BJ (cell line): ENCODE results near the gene CIB1. TPM values are rescaled to one million over a fixed set of nuclear protein-coding genes. Genes with fewer than 3 reads are reported as not detected.

ENCODE experiments used
- CTCF ChIA-PET: fragments of 350-600 bp; formaldehyde crosslinking; extraction: SDS; loops from one replicate; lab custom pipeline; 2021; ENCODE audit warnings: antibody characterized with exemption, inconsistent platforms; lab: Yijun Ruan, JAX
- POLR2A ChIA-PET: fragments of 300-600 bp; sonication (Branson Sonifier 250); formaldehyde crosslinking; extraction: SDS; loops from one replicate; lab custom pipeline; 2021; ENCODE audit warnings: antibody characterized with exemption; lab: Charles Lee
- DNase-seq: peaks from one replicate; pipeline ENCODE4 v3.0.0-alpha.2; 2011; ENCODE audit warnings: low read depth
- H3K27me3 ChIP-seq: 2 replicates; pipeline ENCODE4 v1.6.0; 2011; ENCODE audit warnings: low read length; ENCODE audit not compliant: control insufficient read depth, insufficient read depth
- H3K36me3 ChIP-seq: 2 replicates; pipeline ENCODE4 v1.5.1; 2011; ENCODE audit warnings: low read length; ENCODE audit not compliant: control insufficient read depth, insufficient read depth
- H3K4me3 ChIP-seq: 2 replicates; pipeline ENCODE4 v1.5.1; 2011; ENCODE audit warnings: low read depth, mild to moderate bottlenecking, control low read depth, low read length
- CTCF ChIP-seq: IDR thresholded peaks from 2 replicates; pipeline ENCODE4 v1.5.1; 2011; ENCODE audit warnings: low read depth, mild to moderate bottlenecking, control low read depth, inconsistent platforms, low read length, moderate library complexity; ENCODE audit not compliant: insufficient read depth
- polyA plus RNA-seq: library from polyadenylated mRNA; depleted of rRNA; stranded (reverse); fragments of >200 nt; gene quantifications from 2 replicates; pipeline ENCODE4 v1.2.3, GENCODE V29; 2011; rRNA removed
- small RNA-seq: library from RNA; depleted of rRNA; stranded (forward); fragments of <200 nt; gene quantifications from one replicate; pipeline ENCODE3, GENCODE V24; 2012; ENCODE audit warnings: low replicate concordance, low read depth; ENCODE audit not compliant: insufficient read length

Gene CIB1
- polyA plus RNA-seq, 1 experiment: 102 TPM

- Histone ChIP-seq H3K36me3 (no peaks in the 10 kb centered on the region), H3K4me3 (peak overlapping the region; percentile 77), H3K27me3 (peaks cover 1% of the 10 kb centered on the region)
- peak; percentile 30 for DNase-seq
- no peak for TF ChIP-seq CTCF
- POLR2A ChIA-PET: no interaction called here
- CTCF ChIA-PET: no interaction called here
Observed at GRCh38 chr15:90184119-90184785, 49.5 kb downstream of the CIB1 start.

- no peak overlapping the region for H3K4me3 ChIP-seq
- TF ChIP-seq CTCF: no peak
- ChIA-PET CTCF (interaction anchor here (1.0 to 1.3 kb wide), 2 partner anchors 18 to 40 kb away, joined by 3 read pairs; no protein-coding TSS in a partner anchor), POLR2A (no interaction called here)
- no peaks in the 10 kb centered on the region for H3K36me3 ChIP-seq
- H3K27me3 ChIP-seq: peaks cover 3% of the 10 kb centered on the region
- DNase-seq: no peak
Observed at GRCh38 chr15:90181776-90182175, 52.0 kb downstream of the CIB1 start.

Small RNA genes within 50 kb of the gene (small RNA-seq; reads per million reads assigned to genes)
- not detected for gene AC091167.3

Other genes starting within 250 kb of the CIB1 start
- 2.0 and 2.1 TPM in 2 replicates for gene ZNF710, start 232.6 kb downstream of the CIB1 start, polyA plus RNA-seq
- gene IDH2, start 131.5 kb downstream of the CIB1 start, polyA plus RNA-seq: 98.7 and 164 TPM in 2 replicates
- gene SEMA4B, start 32.6 kb downstream of the CIB1 start, polyA plus RNA-seq: 9.2 and 17.5 TPM in 2 replicates
- gene GDPGP1, start 268 bp upstream of the CIB1 start, polyA plus RNA-seq: 2.4 and 4.8 TPM in 2 replicates
- gene TTLL13, start 15.6 kb upstream of the CIB1 start, polyA plus RNA-seq: 0.04 and 0.05 TPM in 2 replicates
- 63.5 and 76.8 TPM in 2 replicates for gene NGRN, start 31.7 kb upstream of the CIB1 start, polyA plus RNA-seq
- gene ZNF774, start 118.3 kb upstream of the CIB1 start, polyA plus RNA-seq: 0.54 and 1.6 TPM in 2 replicates
- gene IQGAP1, start 154.3 kb upstream of the CIB1 start, polyA plus RNA-seq: 88.7 and 137 TPM in 2 replicates